Measurements from ENCODE around the gene ST7. TPM values are rescaled to one million over a fixed set of nuclear protein-coding genes. Genes with fewer than 3 reads are reported as not detected.

Gene ST7
- total RNA-seq, 1 experiment from 2014 or later: 12.9 TPM

DNA sequence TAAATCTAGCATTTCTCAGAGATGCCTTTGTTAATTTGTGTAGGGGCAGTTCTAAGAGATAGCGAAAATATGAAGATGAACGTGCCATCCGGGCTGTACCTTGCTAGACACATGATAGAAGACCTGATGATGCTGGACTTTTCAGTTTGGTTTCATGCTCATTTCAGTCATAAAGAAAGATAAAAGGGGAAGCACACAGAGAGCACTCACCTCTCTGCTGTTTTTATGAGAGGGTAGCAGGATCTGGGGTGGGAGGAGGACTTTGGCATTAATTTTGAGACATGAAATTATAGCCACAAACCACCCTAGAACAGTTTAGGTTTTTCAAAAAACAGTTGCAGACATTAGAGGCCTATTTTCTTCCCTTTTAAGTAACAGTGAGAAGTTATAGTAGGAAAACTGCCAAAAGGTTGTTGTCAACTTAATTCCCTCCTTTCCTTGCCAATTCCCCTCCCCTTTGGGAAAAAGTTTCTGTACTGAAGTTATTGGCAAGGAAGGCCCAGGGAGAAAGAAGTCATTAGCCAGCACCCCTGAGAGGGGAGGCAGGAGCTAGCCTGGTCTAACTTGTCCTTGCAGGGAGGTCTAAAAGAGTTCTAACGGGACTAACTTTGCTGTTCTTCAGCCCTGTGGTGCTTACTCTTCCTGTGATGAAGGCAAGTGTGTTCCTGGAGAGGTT, 2.6 kb downstream of the ST7 start:
- Histone ChIP-seq H3K79me2 (ENCODE audit: insufficient read depth, low read length) (no peaks in the 10 kb centered on the region; the same call in 1 of the 2 replicates), H4K8ac (replicated peaks; ENCODE audit: insufficient read length, low read depth, low read length) (no peak overlapping the region), H2AFZ (ENCODE audit: low read length) (no peak overlapping the region), H3K9ac (ENCODE audit: extremely low read depth, insufficient read length, low read length) (no peak overlapping the region), H3T11ph (ENCODE audit: low read length) (no peak overlapping the region), H4K5ac (ENCODE audit: insufficient read length, low read depth, low read length) (no peak overlapping the region), H4K20me1 (ENCODE audit: control insufficient read depth, insufficient read depth, insufficient read length) (no peaks in the 10 kb centered on the region), H3K9me3 (ENCODE audit: control insufficient read depth, low read depth, low read length) (no peaks in the 10 kb centered on the region), H3K27me3 (ENCODE audit: insufficient read depth, low read length) (no peaks in the 10 kb centered on the region), H2BK5ac (ENCODE audit: insufficient read length, low read length) (no peak overlapping the region), H4K91ac (ENCODE audit: insufficient read length, low read depth, low read length) (no peak overlapping the region), H3K23me2 (ENCODE audit: insufficient read length, low read depth, low read length, poor library complexity, severe bottlenecking) (peaks cover 5% of the 10 kb centered on the region), H3K4me2 (ENCODE audit: insufficient read depth, insufficient read length, low read length) (no peak overlapping the region), H2BK15ac (ENCODE audit: low read depth, low read length) (no peak overlapping the region), H2BK12ac (ENCODE audit: insufficient read length, low read depth, low read length) (no peak overlapping the region), H3K14ac (ENCODE audit: insufficient read depth, low read length) (no peak overlapping the region), H2AK5ac (ENCODE audit: insufficient read length, low read length) (no peak overlapping the region), H3K23ac (ENCODE audit: insufficient read length, low read depth, low read length) (no peak overlapping the region), H3K27ac (ENCODE audit: insufficient read length, low read depth, low read length) (no peak overlapping the region), H2BK120ac (ENCODE audit: low read depth, low read length, poor library complexity, severe bottlenecking) (no peak overlapping the region), H3K4me1 (ENCODE audit: insufficient read depth, low read length) (no peaks in the 10 kb centered on the region; the same call in 1 of the 2 replicates), H3K56ac (ENCODE audit: insufficient read length, low read depth, low read length) (no peak overlapping the region), H2BK20ac (ENCODE audit: low read depth, low read length, poor library complexity, severe bottlenecking) (no peak overlapping the region), H3K4ac (ENCODE audit: low read depth, low read length) (no peak overlapping the region), H3K79me1 (ENCODE audit: insufficient read depth, low read depth, low read length, poor library complexity, severe bottlenecking) (no peaks in the 10 kb centered on the region), H3K18ac (ENCODE audit: insufficient read length, low read depth, low read length) (no peak overlapping the region)
- TF ChIP-seq, protein P1, sequence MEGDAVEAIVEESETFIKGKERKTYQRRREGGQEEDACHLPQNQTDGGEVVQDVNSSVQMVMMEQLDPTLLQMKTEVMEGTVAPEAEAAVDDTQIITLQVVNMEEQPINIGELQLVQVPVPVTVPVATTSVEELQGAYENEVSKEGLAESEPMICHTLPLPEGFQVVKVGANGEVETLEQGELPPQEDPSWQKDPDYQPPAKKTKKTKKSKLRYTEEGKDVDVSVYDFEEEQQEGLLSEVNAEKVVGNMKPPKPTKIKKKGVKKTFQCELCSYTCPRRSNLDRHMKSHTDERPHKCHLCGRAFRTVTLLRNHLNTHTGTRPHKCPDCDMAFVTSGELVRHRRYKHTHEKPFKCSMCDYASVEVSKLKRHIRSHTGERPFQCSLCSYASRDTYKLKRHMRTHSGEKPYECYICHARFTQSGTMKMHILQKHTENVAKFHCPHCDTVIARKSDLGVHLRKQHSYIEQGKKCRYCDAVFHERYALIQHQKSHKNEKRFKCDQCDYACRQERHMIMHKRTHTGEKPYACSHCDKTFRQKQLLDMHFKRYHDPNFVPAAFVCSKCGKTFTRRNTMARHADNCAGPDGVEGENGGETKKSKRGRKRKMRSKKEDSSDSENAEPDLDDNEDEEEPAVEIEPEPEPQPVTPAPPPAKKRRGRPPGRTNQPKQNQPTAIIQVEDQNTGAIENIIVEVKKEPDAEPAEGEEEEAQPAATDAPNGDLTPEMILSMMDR (conservative IDR thresholded peaks at IDR 0.05): no peak
- Mint-ChIP-seq H3K4me3 (no peak overlapping the region), H3K9me3 (no peaks in the 10 kb centered on the region), H3K27me3 (ENCODE audit: low read depth) (no peaks in the 10 kb centered on the region), H3K36me3 (ENCODE audit: insufficient read depth in 1 of 3, low read depth in 3 of 3) (peaks cover 0 to 8% (median 5%) of the 10 kb centered on the region in 3 experiments; a peak in 5 of 7 replicates), H3K4me1 (peaks cover 33 to 35% of the 10 kb centered on the region in 2 experiments), H3K27ac (no peak overlapping the region)
- WGBS (ENCODE audit: extremely low coverage, insufficient read length, low lambda C conversion rate): no CpG with 5 or more reads among the region's 4 CpGs
- DNase-seq: no peak
